HEK293 (cell line): ENCODE measurements around the gene IREB2.
A peak's percentile ranks its signal among the peaks of the same experiment; 100 is the strongest.

Experiments used
- BCL11A ChIP-seq: fragments of 450-650 bp; formaldehyde crosslinking; IDR thresholded peaks from 2 replicates; pipeline ENCODE4 v1.5.1; 2016; ENCODE audit warnings: low read depth, missing biosample characterization, missing genetic modification characterization
- GLI2 ChIP-seq: fragments of 450-650 bp; formaldehyde crosslinking; IDR thresholded peaks from 2 replicates; pipeline ENCODE4; 2017; ENCODE audit warnings: missing biosample characterization, missing genetic modification characterization, low read depth, borderline replicate concordance
- KLF8 ChIP-seq: fragments of 450-650 bp; formaldehyde crosslinking; IDR thresholded peaks from 2 replicates; pipeline ENCODE4 v1.5.1; 2016; ENCODE audit warnings: missing biosample characterization, missing genetic modification characterization
- OSR2 ChIP-seq: fragments of 450-650 bp; formaldehyde crosslinking; IDR thresholded peaks from 2 replicates; pipeline ENCODE4 v1.5.1; 2016; ENCODE audit warnings: missing biosample characterization, missing genetic modification characterization
- TRIM28 ChIP-seq: IDR thresholded peaks from 2 replicates; pipeline ENCODE4 v1.6.1; 2011; ENCODE audit warnings: low read length, control low read depth, borderline replicate concordance
- WT1 ChIP-seq: fragments of 450-650 bp; formaldehyde crosslinking; IDR thresholded peaks from 2 replicates; pipeline ENCODE4 v1.5.1; 2016; ENCODE audit warnings: missing biosample characterization, missing genetic modification characterization
- YY1 ChIP-seq: fragments of 450-650 bp; formaldehyde crosslinking; IDR thresholded peaks from 2 replicates; pipeline ENCODE4 v1.5.1; 2018; ENCODE audit warnings: missing biosample characterization, missing genetic modification characterization
- ZBTB8A ChIP-seq: fragments of 450-650 bp; formaldehyde crosslinking; IDR thresholded peaks from 2 replicates; pipeline ENCODE4 v1.5.1; 2016; ENCODE audit warnings: missing biosample characterization, missing genetic modification characterization
- ZNF114 ChIP-seq: fragments of 450-650 bp; formaldehyde crosslinking; IDR thresholded peaks from 2 replicates; pipeline ENCODE4 v1.5.0; 2017; ENCODE audit warnings: missing biosample characterization, missing genetic modification characterization
- ZNF140 ChIP-seq: fragments of 450-650 bp; formaldehyde crosslinking; IDR thresholded peaks from 2 replicates; pipeline ENCODE4 v1.5.1; 2016; ENCODE audit warnings: missing biosample characterization, missing genetic modification characterization
- ZNF16 ChIP-seq: fragments of 450-650 bp; formaldehyde crosslinking; IDR thresholded peaks from 2 replicates; pipeline ENCODE4 v1.5.1; 2016; ENCODE audit warnings: low read depth, missing biosample characterization, missing genetic modification characterization
- ZNF292 ChIP-seq: fragments of 450-650 bp; formaldehyde crosslinking; IDR thresholded peaks from 2 replicates; pipeline ENCODE4 v1.5.1; 2016; ENCODE audit warnings: low read depth, missing biosample characterization, missing genetic modification characterization, borderline replicate concordance
- ZNF341 ChIP-seq: fragments of 450-650 bp; formaldehyde crosslinking; IDR thresholded peaks from 2 replicates; pipeline ENCODE4; 2016; ENCODE audit warnings: low read depth, missing biosample characterization, missing genetic modification characterization
- ZNF394 ChIP-seq: fragments of 450-650 bp; formaldehyde crosslinking; IDR thresholded peaks from 2 replicates; pipeline ENCODE4 v1.5.1; 2016; ENCODE audit warnings: missing biosample characterization, missing genetic modification characterization, mild to moderate bottlenecking, moderate library complexity, borderline replicate concordance
- ZNF398 ChIP-seq: fragments of 450-650 bp; formaldehyde crosslinking; IDR thresholded peaks from 2 replicates; pipeline ENCODE4 v1.5.1; 2017; ENCODE audit warnings: missing biosample characterization, missing genetic modification characterization
- ZNF423 ChIP-seq: fragments of 450-650 bp; formaldehyde crosslinking; IDR thresholded peaks from 2 replicates; pipeline ENCODE4 v1.5.1; 2016; ENCODE audit warnings: missing biosample characterization, missing genetic modification characterization
- ZNF433 ChIP-seq: fragments of 450-650 bp; formaldehyde crosslinking; IDR thresholded peaks from 2 replicates; pipeline ENCODE4 v1.5.1; 2016; ENCODE audit warnings: missing biosample characterization, missing genetic modification characterization, low read depth
- ZNF510 ChIP-seq: fragments of 450-650 bp; formaldehyde crosslinking; IDR thresholded peaks from 2 replicates; pipeline ENCODE4 v1.5.1; 2018; ENCODE audit warnings: mild to moderate bottlenecking, missing genetic modification characterization, missing biosample characterization; ENCODE audit not compliant: insufficient replicate concordance
- ZNF544 ChIP-seq: fragments of 450-650 bp; formaldehyde crosslinking; IDR thresholded peaks from 2 replicates; pipeline ENCODE4 v1.5.0; 2017; ENCODE audit warnings: missing biosample characterization, missing genetic modification characterization
- ZNF558 ChIP-seq: fragments of 450-650 bp; formaldehyde crosslinking; IDR thresholded peaks from 2 replicates; pipeline ENCODE4 v1.5.1; 2016; ENCODE audit warnings: missing biosample characterization, missing genetic modification characterization
- ZNF571 ChIP-seq: fragments of 450-650 bp; formaldehyde crosslinking; IDR thresholded peaks from 2 replicates; pipeline ENCODE4 v1.5.0; 2017; ENCODE audit warnings: missing biosample characterization, missing genetic modification characterization
- ZNF621 ChIP-seq: fragments of 450-650 bp; formaldehyde crosslinking; IDR thresholded peaks from 2 replicates; pipeline ENCODE4 v1.5.1; 2017; ENCODE audit warnings: missing biosample characterization, missing genetic modification characterization
- ZNF629 ChIP-seq: fragments of 450-650 bp; formaldehyde crosslinking; IDR thresholded peaks from 2 replicates; pipeline ENCODE4 v1.5.1; 2017; ENCODE audit warnings: missing biosample characterization, missing genetic modification characterization
- ZNF658 ChIP-seq: fragments of 450-650 bp; formaldehyde crosslinking; IDR thresholded peaks from 2 replicates; pipeline ENCODE4; 2016; ENCODE audit warnings: missing biosample characterization, missing genetic modification characterization
- ZNF660 ChIP-seq: fragments of 450-650 bp; IDR thresholded peaks from 2 replicates; pipeline ENCODE4 v1.5.1; 2018; ENCODE audit warnings: missing biosample characterization, mild to moderate bottlenecking, missing genetic modification characterization
- ZNF664 ChIP-seq: fragments of 450-650 bp; formaldehyde crosslinking; IDR thresholded peaks from 2 replicates; pipeline ENCODE4 v1.5.1; 2016; ENCODE audit warnings: missing biosample characterization, missing genetic modification characterization
- ZNF707 ChIP-seq: fragments of 450-650 bp; formaldehyde crosslinking; IDR thresholded peaks from 2 replicates; pipeline ENCODE4 v1.5.1; 2016; ENCODE audit warnings: missing biosample characterization, missing genetic modification characterization
- ZNF785 ChIP-seq: fragments of 450-650 bp; formaldehyde crosslinking; IDR thresholded peaks from 2 replicates; pipeline ENCODE4 v1.5.1; 2016; ENCODE audit warnings: missing biosample characterization, missing genetic modification characterization
- TF ChIP-seq, protein P1 (sequence below): fragments of 450-650 bp; formaldehyde crosslinking; IDR thresholded peaks from 2 replicates; pipeline ENCODE4 v1.5.1; 2016; ENCODE audit warnings: missing biosample characterization, missing genetic modification characterization
- TF ChIP-seq, protein P2 (sequence below): fragments of 450-650 bp; formaldehyde crosslinking; IDR thresholded peaks from 2 replicates; pipeline ENCODE4 v1.5.1; 2017; ENCODE audit warnings: missing biosample characterization, missing genetic modification characterization
- TF ChIP-seq, protein P3 (sequence below): fragments of 450-650 bp; formaldehyde crosslinking; IDR thresholded peaks from 2 replicates; pipeline ENCODE4 v1.5.1; 2017; ENCODE audit warnings: missing biosample characterization, missing genetic modification characterization
- TF ChIP-seq, protein P4 (sequence below): fragments of 450-650 bp; formaldehyde crosslinking; IDR thresholded peaks from 2 replicates; pipeline ENCODE4 v1.5.1; 2016; ENCODE audit warnings: missing biosample characterization, missing genetic modification characterization

Gene IREB2

DNA sequence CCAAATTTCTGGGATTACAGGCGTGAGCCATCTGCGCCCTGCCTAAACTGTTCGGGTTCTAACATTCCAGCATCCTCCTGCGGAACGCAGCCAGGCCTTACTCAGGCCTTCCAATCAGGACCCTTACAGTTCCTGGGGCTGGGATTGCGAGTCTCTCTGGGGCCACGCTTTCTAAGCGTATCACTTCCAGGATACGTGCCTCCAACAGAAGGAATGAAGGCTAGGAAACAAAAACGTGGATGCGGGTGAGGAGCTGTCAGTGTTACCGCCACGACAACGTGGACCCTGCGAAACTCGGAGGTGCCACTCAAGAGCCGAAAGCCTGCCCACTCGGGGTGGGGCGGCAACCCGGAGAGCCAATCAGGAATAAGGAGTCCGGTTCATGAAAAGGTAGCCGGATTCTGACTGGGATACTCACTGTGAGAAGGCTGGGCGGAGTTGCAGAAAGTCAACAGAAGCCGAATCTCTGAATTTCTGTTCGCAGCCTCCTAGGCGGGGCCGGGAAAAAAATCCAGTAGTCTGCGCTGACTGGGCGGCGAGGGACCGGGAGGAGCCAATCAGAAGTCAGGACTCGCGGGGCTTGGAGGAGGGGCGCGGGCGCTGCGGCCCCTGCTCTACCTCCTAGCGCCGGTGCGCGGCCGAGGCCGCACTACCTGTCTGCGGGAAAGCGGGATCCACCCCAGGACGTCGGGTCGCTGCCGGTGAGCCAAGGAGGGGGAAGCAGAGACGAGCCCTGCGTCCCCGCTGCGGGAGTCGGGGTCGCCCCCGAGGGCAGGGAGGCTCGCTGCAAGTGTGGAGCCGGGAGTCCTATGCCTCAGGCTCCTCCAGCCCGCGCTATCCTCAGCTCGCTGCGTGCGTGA is 69.2 kb downstream of the IREB2 start, which contains the start of gene HYKK (continued):
- no peak for TF ChIP-seq ZNF292 (tag by site-specific recombination)
- peak; percentile 62; the same call in 1 of the 2 replicates for TF ChIP-seq KLF8 (tag by site-specific recombination)
- TF ChIP-seq, protein P1, sequence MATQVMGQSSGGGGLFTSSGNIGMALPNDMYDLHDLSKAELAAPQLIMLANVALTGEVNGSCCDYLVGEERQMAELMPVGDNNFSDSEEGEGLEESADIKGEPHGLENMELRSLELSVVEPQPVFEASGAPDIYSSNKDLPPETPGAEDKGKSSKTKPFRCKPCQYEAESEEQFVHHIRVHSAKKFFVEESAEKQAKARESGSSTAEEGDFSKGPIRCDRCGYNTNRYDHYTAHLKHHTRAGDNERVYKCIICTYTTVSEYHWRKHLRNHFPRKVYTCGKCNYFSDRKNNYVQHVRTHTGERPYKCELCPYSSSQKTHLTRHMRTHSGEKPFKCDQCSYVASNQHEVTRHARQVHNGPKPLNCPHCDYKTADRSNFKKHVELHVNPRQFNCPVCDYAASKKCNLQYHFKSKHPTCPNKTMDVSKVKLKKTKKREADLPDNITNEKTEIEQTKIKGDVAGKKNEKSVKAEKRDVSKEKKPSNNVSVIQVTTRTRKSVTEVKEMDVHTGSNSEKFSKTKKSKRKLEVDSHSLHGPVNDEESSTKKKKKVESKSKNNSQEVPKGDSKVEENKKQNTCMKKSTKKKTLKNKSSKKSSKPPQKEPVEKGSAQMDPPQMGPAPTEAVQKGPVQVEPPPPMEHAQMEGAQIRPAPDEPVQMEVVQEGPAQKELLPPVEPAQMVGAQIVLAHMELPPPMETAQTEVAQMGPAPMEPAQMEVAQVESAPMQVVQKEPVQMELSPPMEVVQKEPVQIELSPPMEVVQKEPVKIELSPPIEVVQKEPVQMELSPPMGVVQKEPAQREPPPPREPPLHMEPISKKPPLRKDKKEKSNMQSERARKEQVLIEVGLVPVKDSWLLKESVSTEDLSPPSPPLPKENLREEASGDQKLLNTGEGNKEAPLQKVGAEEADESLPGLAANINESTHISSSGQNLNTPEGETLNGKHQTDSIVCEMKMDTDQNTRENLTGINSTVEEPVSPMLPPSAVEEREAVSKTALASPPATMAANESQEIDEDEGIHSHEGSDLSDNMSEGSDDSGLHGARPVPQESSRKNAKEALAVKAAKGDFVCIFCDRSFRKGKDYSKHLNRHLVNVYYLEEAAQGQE: no peak
- TF ChIP-seq ZNF140: no peak
- TF ChIP-seq ZNF398: no peak
- TF ChIP-seq ZNF16 (tag by site-specific recombination): no peak
- no peak for TF ChIP-seq ZNF558 (tag by site-specific recombination)
- 0 out of 2 replicates have a peak, but pooled peaks have one; percentile 23 for TF ChIP-seq WT1
- TF ChIP-seq ZNF114 (tag by site-specific recombination): no peak
- no peak for TF ChIP-seq ZNF785
- no peak for TF ChIP-seq ZNF664 (tag by site-specific recombination)
- TF ChIP-seq ZNF433 (tag by site-specific recombination): no peak
- TF ChIP-seq ZNF394 (tag by site-specific recombination): no peak
- TF ChIP-seq, protein P2, sequence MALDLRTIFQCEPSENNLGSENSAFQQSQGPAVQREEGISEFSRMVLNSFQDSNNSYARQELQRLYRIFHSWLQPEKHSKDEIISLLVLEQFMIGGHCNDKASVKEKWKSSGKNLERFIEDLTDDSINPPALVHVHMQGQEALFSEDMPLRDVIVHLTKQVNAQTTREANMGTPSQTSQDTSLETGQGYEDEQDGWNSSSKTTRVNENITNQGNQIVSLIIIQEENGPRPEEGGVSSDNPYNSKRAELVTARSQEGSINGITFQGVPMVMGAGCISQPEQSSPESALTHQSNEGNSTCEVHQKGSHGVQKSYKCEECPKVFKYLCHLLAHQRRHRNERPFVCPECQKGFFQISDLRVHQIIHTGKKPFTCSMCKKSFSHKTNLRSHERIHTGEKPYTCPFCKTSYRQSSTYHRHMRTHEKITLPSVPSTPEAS (tag by site-specific recombination): no peak
- TF ChIP-seq ZNF571: no peak
- TF ChIP-seq GLI2 (tag by site-specific recombination): no peak
- peak; percentile 17; the same call in 1 of the 2 replicates for TF ChIP-seq ZNF660 (tag by site-specific recombination)
- no peak for TF ChIP-seq YY1 (tag by site-specific recombination)
- TF ChIP-seq, protein P3, sequence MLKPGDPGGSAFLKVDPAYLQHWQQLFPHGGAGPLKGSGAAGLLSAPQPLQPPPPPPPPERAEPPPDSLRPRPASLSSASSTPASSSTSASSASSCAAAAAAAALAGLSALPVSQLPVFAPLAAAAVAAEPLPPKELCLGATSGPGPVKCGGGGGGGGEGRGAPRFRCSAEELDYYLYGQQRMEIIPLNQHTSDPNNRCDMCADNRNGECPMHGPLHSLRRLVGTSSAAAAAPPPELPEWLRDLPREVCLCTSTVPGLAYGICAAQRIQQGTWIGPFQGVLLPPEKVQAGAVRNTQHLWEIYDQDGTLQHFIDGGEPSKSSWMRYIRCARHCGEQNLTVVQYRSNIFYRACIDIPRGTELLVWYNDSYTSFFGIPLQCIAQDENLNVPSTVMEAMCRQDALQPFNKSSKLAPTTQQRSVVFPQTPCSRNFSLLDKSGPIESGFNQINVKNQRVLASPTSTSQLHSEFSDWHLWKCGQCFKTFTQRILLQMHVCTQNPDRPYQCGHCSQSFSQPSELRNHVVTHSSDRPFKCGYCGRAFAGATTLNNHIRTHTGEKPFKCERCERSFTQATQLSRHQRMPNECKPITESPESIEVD (tag by site-specific recombination): no peak
- no peak for TF ChIP-seq ZNF658 (tag by site-specific recombination)
- TF ChIP-seq ZNF341: no peak
- TF ChIP-seq ZNF544 (tag by site-specific recombination): no peak
- TF ChIP-seq ZNF510 (tag by site-specific recombination): no peak
- no peak for TF ChIP-seq TRIM28
- TF ChIP-seq ZNF423: no peak
- TF ChIP-seq BCL11A (tag by site-specific recombination): no peak
- TF ChIP-seq ZBTB8A (tag by site-specific recombination): no peak
- no peak for TF ChIP-seq ZNF707 (tag by site-specific recombination)
- TF ChIP-seq, protein P4, sequence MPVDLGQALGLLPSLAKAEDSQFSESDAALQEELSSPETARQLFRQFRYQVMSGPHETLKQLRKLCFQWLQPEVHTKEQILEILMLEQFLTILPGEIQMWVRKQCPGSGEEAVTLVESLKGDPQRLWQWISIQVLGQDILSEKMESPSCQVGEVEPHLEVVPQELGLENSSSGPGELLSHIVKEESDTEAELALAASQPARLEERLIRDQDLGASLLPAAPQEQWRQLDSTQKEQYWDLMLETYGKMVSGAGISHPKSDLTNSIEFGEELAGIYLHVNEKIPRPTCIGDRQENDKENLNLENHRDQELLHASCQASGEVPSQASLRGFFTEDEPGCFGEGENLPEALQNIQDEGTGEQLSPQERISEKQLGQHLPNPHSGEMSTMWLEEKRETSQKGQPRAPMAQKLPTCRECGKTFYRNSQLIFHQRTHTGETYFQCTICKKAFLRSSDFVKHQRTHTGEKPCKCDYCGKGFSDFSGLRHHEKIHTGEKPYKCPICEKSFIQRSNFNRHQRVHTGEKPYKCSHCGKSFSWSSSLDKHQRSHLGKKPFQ (tag by site-specific recombination): no peak
- TF ChIP-seq ZNF629 (tag by site-specific recombination): no peak
- no peak for TF ChIP-seq ZNF621 (tag by site-specific recombination)
- peak; percentile 90 for TF ChIP-seq OSR2 (tag by site-specific recombination)
